ENCODE measurements around the gene ZFYVE27.

DNA sequence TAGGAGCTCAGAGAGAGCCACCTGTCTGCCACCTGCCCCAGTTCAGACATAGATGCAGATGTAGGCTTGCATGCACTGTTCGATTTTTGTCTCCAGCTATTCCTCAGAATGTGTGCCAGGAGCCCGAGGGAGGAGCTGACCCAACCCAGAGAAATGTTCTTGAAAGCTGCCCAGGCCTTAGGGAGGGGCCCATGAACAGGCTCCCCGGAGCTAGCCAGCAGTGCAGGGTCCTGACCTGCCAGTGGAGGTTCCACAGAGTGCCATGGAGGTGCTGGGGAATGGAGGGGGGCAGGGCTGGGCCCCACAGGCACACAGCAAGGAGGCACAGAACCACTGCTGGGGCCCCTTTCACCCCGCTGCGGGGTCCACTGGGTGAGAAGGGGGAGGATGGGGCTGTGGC lies 64.5 kb downstream of the ZFYVE27 start:
- peak in 1 of 2 donors; percentile 9 for TF ChIP-seq EP300 (IDR thresholded peaks at IDR 0.05)
- TF ChIP-seq POLR2A (IDR thresholded peaks at IDR 0.05): no peak
- TF ChIP-seq, protein P1, sequence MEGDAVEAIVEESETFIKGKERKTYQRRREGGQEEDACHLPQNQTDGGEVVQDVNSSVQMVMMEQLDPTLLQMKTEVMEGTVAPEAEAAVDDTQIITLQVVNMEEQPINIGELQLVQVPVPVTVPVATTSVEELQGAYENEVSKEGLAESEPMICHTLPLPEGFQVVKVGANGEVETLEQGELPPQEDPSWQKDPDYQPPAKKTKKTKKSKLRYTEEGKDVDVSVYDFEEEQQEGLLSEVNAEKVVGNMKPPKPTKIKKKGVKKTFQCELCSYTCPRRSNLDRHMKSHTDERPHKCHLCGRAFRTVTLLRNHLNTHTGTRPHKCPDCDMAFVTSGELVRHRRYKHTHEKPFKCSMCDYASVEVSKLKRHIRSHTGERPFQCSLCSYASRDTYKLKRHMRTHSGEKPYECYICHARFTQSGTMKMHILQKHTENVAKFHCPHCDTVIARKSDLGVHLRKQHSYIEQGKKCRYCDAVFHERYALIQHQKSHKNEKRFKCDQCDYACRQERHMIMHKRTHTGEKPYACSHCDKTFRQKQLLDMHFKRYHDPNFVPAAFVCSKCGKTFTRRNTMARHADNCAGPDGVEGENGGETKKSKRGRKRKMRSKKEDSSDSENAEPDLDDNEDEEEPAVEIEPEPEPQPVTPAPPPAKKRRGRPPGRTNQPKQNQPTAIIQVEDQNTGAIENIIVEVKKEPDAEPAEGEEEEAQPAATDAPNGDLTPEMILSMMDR (IDR thresholded peaks at IDR 0.05): no peak
